M059J (cell line): Measurements from ENCODE around the gene ANKRD13C. TPM values are rescaled to one million over a fixed set of nuclear protein-coding genes. Genes with fewer than 3 reads are reported as not detected.
A peak's percentile ranks its signal among the peaks of the same experiment; 100 is the strongest.

Experiments
- DNase-seq: peaks from one replicate; pipeline ENCODE4 v3.0.0-alpha.2; 2012; ENCODE audit warnings: low read depth
- total RNA-seq: library from RNA; depleted of rRNA; stranded (reverse); fragments of >200 nt; shearing (Covaris generic); gene quantifications from 2 replicates; pipeline ENCODE4 v1.2.3, GENCODE V29; 2014; rRNA removed

The ANKRD13C gene
- total RNA-seq, 1 experiment from 2014 or later = 33.7 TPM

DNA sequence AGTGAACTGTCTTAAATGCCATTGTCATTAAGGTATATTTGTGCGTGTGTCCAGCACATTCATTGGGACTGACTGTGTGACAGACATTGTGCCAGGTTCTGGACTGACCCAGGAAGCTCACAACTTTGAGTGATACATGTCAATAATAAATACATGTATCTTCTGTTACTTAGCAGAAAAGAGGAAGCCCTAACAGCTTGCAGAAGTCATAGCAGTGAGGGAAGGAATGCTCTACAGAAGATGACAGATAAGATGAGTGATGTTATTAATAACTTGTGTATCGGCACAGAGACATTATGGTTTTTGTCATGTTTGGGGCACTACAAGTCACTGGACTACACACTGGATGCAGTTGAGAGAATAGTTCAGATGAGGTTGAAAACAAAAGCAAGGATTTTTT is 134.5 kb downstream of the ANKRD13C start:
- DNase-seq = no peak

DNA sequence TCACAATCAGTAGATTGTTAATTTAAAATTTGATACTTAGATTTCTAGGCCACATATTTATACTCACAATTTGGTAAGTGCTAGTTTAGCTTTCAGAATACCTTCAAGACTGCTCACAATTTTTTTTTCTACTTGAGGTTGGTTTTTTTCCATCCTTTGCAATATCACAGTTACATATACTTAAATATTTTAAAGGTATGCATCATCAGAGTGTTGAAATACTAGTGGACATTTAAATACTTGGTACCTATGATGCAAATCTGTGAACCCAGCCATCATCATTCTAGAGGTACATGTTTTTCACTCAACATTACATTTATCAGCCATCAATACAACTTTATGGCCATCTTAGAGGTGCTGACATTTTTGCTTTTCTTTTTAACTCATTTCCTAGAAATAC is 143.0 kb downstream of the ANKRD13C start:
- no peak for DNase-seq

DNA sequence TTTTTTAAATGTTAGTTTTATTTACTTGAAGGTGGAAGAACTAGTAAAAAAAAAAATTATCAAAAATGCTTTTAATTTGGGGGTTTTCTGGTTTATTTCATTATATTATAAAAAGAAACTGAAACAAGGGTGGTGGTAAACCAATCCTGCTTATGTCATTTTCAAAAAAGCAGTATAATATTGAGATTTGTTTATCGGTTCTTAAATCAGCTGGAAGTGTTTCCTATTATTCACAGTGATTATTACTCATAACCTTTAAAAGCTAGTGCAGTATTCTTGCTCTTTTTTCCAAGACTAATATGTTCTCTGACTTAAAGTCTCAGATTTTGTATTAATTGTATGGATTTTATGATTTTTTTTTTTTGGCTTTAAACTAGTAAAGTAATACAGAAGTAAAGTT is 143.7 kb downstream of the ANKRD13C start:
- peak; percentile 11 for DNase-seq

Other genes with a start within 250 kb of the ANKRD13C start
- 18.2 and 26.9 TPM in 2 replicates for gene LRRC40, start 149.1 kb downstream of the ANKRD13C start, total RNA-seq
- 71.0 and 77.3 TPM in 2 replicates for gene SRSF11, start 133.3 kb downstream of the ANKRD13C start, total RNA-seq
- 3.7 and 5.9 TPM in 2 replicates for gene CTH, start 56.5 kb upstream of the ANKRD13C start, total RNA-seq